GM12892 (cell line): ENCODE data around the gene RBM20.

Experiments
- DNase-seq: peaks from one replicate; pipeline ENCODE4 v3.0.0; 2011; ENCODE audit not compliant: insufficient read length
- FAIRE-seq: peaks from 2 replicates; lab custom pipeline; 2011; peaks lifted over from hg19 to GRCh38; lab: Jason Lieb, UNC
- POLR2A ChIP-seq: IDR thresholded peaks from 2 replicates; pipeline ENCODE4 v1.6.1; 2011; ENCODE audit warnings: low read depth, low read length, control low read depth
- POLR2AphosphoS5 ChIP-seq: IDR thresholded peaks from 2 replicates; pipeline ENCODE4 v1.6.1; 2011; ENCODE audit warnings: low read depth, low read length, control low read depth
- TAF1 ChIP-seq: IDR thresholded peaks from 2 replicates; pipeline ENCODE4 v1.6.1; 2011; ENCODE audit warnings: low read depth, mild to moderate bottlenecking, control low read depth, low read length, borderline replicate concordance

RBM20 gene

DNA sequence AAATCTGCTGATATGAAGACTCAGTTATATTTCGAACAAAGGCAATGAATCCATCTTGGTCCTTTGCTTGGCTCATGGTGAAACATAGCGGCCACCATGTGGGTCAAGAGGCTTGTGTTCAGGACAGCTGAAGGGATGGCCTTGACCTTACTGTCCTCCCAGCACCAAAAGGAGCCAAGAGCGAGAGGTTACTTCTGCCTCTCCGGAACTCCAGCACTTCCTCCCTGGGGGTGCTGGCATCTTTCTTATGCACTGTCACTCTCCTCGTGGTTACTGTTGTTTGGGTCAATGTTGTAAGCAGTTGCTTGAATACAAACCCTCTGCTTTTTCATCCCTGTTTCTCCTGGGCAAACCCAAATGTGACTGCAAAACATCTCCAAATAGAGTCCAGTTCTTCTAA, 100.6 kb downstream of the RBM20 start:
- FAIRE-seq (peak; percentile 5), DNase-seq (no peak)
- no peak for TF ChIP-seq POLR2AphosphoS5
- TF ChIP-seq POLR2A = no peak
- TF ChIP-seq TAF1 = no peak

DNA sequence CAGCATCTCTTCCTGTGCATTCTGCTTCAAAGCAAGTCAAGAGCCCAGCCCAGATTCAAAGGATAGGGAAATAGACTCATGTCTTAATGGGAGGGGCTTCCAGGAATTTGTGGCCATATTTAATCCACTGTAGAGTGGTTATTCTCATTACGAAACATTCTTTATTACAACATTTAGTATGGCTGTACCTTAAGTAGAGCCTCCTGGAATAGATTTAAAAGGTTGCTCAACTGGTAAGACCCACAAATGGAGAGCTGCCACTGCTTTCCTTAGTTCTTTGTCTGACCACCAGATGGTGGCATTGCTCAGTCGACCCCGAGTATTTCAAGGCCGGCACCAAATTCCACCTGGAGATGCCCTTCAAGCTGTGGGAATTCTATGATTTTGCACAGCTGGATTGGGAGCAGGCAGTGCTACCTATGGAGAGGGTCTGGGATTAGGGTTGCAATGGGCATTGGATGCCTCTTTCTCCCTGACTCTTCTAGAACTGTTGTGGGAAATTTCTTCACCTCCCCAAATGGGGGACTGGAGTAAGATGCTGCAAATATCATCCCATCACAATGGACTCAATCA, 102.2 kb downstream of the RBM20 start:
- FAIRE-seq (peak; percentile 95), DNase-seq (no peak)
- TF ChIP-seq TAF1 (no peak), POLR2A (no peak), POLR2AphosphoS5 (no peak)

DNA sequence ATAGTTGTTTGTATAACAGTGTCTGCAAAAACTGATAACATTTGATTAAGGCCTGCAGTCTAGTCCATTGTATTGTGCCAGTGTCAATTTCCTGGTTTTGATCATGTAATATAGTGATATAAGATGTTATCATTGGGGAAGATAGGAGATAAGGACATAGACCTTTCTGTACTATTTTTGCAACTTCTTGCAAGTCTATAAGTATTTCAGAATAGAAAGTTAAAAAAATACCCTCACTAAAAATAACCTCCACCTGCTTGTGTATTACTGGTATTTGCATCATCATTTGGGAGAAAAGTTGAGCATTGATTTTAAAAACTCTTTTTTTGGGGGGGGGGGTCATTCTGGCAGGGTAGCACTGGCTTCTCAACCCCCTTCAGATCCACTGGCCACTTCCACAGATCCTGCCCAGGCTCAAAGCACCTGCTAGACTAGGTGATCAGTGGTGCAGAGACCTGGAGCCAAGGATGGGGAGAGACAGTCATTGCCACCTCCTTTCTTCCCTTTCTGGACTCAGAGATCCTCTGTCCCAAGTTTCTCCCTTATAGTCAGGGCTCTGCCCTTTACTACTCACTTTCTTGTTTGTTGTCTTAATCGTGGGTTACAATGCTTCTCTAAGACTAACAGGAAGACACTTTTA, 103.0 kb downstream of the RBM20 start:
- TF ChIP-seq TAF1 = no peak
- no peak for TF ChIP-seq POLR2A
- TF ChIP-seq POLR2AphosphoS5 = no peak
- DNase-seq (no peak), FAIRE-seq (peak; percentile 84)

DNA sequence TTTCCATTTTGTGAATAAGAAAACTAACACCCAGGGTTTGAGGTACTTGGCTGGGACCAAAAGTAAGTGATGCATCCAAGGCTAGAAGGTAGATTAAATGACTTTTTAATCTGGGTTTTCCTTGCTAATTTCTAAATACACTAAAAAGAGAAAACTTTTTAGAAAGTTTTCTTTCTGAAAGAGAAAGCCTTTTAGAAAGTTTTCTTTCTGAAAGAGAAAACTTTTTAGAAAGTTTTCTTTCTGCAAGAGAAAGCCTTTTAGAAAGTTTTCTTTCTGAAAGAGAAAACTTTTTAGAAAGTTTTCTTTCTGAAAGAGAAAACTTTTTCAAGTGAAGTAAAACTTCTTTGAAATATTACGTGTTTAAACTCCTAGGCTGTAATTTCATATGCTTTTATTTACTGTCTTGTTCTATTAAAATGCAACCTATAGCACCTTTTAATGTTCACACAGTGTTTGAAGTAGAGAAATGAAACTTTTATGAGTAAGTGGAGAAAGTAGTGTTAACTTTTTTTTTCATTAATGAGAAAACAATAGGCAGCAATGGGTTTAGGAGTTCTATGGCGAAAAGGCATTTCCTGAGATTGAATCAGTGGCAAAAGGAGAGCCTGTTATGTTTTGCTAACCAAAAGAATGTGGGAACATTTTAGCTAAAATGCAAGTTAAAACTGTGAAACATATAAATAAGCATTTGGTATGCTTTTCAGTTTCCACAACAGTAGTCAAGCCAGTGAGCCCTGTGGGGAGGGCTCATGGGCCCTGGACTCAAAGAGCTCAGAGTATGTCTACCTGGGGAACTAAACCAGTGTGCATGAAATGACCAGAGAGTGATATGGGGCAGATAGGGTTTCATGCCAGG, 103.7 kb downstream of the RBM20 start:
- no peak for TF ChIP-seq POLR2AphosphoS5
- TF ChIP-seq POLR2A = no peak
- TF ChIP-seq TAF1 = no peak
- DNase-seq (no peak), FAIRE-seq (no peak)

DNA sequence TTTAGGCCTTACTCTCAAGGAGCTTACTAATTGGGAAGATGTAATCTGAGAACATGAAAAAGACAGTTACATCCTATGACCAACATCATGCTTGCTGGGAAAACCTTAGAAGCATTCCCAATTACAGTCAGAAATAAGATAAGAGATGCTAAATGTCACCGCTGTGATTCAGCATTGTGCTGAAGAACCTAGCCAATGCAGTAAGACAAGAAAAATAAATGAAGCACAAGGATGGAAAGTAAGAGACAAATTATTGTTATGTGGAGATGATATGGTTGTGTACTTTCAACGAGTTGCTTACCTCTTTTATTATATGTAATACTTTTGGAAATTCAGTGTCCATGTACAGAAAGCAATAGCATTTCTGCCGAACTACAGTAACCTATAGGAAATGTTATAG, 104.8 kb downstream of the RBM20 start:
- TF ChIP-seq POLR2A = no peak
- TF ChIP-seq TAF1 = no peak
- TF ChIP-seq POLR2AphosphoS5 = no peak
- no peak for DNase-seq
- no peak for FAIRE-seq

DNA sequence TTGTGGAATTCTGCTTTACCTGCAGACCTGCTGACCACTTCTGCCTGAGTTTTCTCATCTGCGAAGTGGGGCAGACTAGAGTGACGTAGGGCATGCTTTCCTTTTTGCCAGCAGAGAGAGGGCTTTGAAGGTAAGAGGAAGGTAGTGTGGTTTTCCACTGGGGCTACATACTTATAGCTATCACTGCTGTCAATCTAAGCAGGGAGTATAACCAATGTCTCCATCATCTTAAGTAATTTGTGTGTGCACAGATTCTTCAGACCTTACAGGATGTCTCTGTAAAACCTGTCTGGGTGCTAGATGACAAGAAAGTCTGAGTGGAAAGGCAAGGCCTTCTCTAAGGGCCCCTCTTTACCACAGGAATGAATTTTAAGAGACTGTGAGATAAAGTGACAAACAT, 106.8 kb downstream of the RBM20 start:
- FAIRE-seq = no peak
- no peak for DNase-seq
- TF ChIP-seq TAF1 (no peak), POLR2AphosphoS5 (no peak), POLR2A (no peak)

DNA sequence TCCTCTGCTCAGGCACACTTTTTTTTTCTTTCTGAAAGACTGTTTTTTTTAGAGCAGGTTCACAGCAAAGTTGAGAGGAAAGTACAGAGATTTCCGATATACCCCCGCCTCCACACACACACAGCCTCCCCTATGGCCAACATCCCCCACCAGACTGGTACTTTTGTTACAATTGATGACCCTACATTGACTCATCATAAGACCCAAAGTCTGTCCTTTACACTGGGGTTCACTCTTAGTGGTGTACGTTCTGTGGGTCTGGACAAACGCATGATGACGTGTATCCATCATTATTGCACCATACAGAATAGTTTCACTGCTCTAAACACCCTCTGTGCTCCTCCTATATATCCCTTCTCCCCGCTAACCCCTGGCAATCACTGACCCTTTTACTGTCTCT, 107.7 kb downstream of the RBM20 start:
- peak; percentile 9 for FAIRE-seq
- TF ChIP-seq POLR2AphosphoS5 (no peak), POLR2A (no peak), TAF1 (no peak)
- DNase-seq = no peak

DNA sequence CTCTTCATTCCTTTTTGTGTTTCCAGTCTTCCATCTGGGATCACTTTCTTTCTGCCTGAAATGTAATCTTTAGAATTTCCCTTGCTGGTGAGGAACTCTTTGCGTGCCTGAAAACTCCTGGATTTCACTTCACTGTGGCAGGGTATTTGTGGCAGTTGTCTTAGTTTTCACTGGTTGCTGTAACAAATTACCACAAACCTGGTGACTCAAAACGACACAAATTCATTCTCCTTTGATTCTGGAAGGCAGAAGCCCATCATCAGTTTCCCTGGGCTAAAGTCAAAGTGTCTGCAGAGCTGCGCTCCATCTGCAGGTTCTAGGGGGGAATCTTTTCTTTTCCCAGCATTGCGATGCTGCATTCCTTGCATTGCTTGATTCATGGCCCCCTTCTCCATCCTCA, 109.3 kb downstream of the RBM20 start:
- FAIRE-seq (peak; percentile 78), DNase-seq (no peak)
- TF ChIP-seq POLR2AphosphoS5 (no peak), TAF1 (no peak), POLR2A (no peak)

DNA sequence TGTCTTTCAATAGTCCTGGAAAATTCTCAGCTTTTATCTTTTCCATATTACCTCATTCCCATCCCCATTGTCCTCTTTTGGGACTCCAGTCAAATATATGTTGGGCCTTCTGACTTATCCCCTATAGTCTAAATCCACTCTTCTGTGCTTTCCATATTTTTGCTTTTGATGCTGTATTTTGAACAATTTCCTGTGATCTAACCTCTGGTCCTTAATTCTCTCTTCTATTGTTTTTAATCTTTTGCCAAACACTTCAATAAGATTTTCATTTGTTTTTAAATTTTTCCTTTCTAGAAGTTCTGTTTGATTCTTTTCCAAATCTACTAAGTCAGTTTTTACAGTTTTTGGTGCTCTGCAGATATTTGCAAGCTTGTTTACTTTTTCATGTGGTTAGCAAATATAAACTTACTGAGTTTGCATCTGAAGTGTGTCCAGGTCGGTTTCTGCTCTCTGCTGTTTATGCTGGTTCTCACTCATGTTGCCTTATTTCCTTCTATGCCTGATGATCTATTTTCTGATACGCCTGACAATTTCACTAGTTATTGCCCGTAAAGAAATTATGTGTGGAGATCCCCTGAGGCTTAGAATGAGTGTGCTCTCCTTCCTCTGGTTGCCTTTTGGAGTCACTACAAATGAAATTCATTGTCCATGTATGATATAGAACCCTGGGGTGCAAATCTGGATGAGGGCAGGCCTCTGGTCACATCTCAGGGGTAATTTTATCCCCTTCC, 110.4 kb downstream of the RBM20 start:
- no peak for DNase-seq
- TF ChIP-seq POLR2A (no peak), TAF1 (no peak), POLR2AphosphoS5 (no peak)
- no peak for FAIRE-seq

DNA sequence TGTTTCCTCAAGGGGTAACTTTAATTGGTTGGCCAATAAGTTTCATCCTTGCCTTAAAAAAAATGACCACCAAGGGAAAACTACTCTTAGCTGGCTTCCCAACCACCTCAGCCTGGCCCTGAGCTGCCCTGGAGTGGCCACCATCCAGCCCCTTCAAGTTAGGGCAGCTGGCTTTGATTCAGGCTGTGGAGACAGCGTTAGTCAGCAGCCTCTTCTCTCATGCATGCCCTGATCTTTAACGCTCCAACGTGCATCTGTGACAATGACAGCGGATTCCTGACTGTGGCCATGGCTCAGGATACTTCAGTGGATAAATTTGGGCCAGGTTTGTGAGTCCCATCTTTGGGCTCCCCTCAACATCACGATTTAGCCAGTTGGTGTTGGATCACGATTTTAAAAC, 111.6 kb downstream of the RBM20 start:
- TF ChIP-seq TAF1 (no peak), POLR2AphosphoS5 (no peak), POLR2A (no peak)

DNA sequence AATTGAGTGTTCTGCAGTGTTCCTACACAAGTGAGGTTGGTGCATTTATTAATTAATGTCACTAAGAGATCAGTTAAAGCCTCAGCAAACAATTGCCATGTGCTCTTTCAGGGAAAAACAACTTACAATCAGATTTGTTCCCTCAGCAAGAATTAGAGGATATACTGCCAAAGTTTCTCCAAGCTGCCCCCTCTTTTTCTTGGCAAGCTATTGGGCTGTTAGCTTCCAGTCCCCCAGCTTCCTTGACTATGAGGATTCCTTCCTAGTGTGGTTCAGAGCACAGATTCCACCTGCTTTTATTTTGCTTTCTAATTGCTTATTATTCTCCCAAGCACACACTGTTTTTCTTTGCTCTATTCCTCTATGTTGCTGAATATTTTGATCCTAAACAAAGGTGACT, 112.7 kb downstream of the RBM20 start:
- FAIRE-seq = no peak
- DNase-seq = no peak
- TF ChIP-seq POLR2AphosphoS5 (no peak), POLR2A (no peak), TAF1 (no peak)

More for the DNA sequence above, 111.6 kb downstream of the RBM20 start:
- FAIRE-seq = no peak
- no peak for DNase-seq
